Vagina (tissue), 2 donors: ENCODE results near the gene ANKS1B.

Source experiments
- CTCF ChIP-seq, 3 experiments: fragments of 450-650 bp in 2 of 3; fragments of 200-600 bp in 1 of 3; sonication (generic) in 1 of 3; IDR thresholded peaks; one replicate each; pipeline ENCODE4 v1.5.1; 2017 to 2019; ENCODE audit warnings: antibody characterized with exemption in 3 of 3, mild to moderate bottlenecking in 2 of 3, moderate library complexity in 2 of 3
- POLR2A ChIP-seq, 2 donors: fragments of 450-650 bp; IDR thresholded peaks; one replicate each; pipeline ENCODE4 v1.6.1; 2017; ENCODE audit warnings: antibody characterized with exemption in 2 of 2, mild to moderate bottlenecking in 2 of 2, moderate library complexity in 2 of 2
- POLR2AphosphoS5 ChIP-seq, 2 donors: sonication (generic); formaldehyde crosslinking; IDR thresholded peaks; one replicate each; pipeline ENCODE4 v1.9.0; 2017; ENCODE audit warnings: antibody characterized with exemption in 2 of 2, mild to moderate bottlenecking in 2 of 2, low read depth in 1 of 2; ENCODE audit not compliant: insufficient read depth in 1 of 2

- TF ChIP-seq CTCF (IDR thresholded peaks at IDR 0.05), result no peak
- TF ChIP-seq POLR2AphosphoS5 (IDR thresholded peaks at IDR 0.05; ENCODE audit: insufficient read depth in 1 of 2, low read depth in 1 of 2), result no peak
- no peak for TF ChIP-seq POLR2A (IDR thresholded peaks at IDR 0.05)
Observed at GRCh38 chr12:99704036-99704435, 280.7 kb downstream of the ANKS1B start.
